SHP77 treated with DMSO at 0.1 percent for 48 hours (cell line): ENCODE data around the gene ADAM10.

Experiments used
- DNase-seq: peaks from one replicate; lab custom pipeline; 2025; lab: John Stamatoyannopoulos, UW

The ADAM10 gene

GRCh38 chr15:58716027-58716426, 33.5 kb downstream of the ADAM10 start:
- no peak for DNase-seq

- DNase-seq: no peak
These were observed 34.1 kb downstream of the ADAM10 start for GRCh38 chr15:58715266-58715917.

- DNase-seq: no peak
These were observed 38.8 kb downstream of the ADAM10 start for GRCh38 chr15:58710701-58711100.

- no peak for DNase-seq
These were observed 42.1 kb downstream of the ADAM10 start for GRCh38 chr15:58707397-58707796.

- DNase-seq: no peak
These were observed 44.4 kb downstream of the ADAM10 start for GRCh38 chr15:58705105-58705504.

GRCh38 chr15:58704155-58704865, 45.2 kb downstream of the ADAM10 start:
- DNase-seq: no peak

GRCh38 chr15:58703610-58704009, 45.9 kb downstream of the ADAM10 start:
- DNase-seq: no peak

GRCh38 chr15:58702233-58702632, 47.3 kb downstream of the ADAM10 start:
- no peak for DNase-seq

- DNase-seq: no peak
These were observed 48.1 kb downstream of the ADAM10 start for GRCh38 chr15:58701376-58701775.

GRCh38 chr15:58699769-58700168, 49.7 kb downstream of the ADAM10 start:
- DNase-seq: no peak

- DNase-seq: no peak
These were observed 50.4 kb downstream of the ADAM10 start for GRCh38 chr15:58698887-58699641.

GRCh38 chr15:58697220-58697619, 52.3 kb downstream of the ADAM10 start:
- no peak for DNase-seq

- no peak for DNase-seq
These were observed 52.8 kb downstream of the ADAM10 start for GRCh38 chr15:58696738-58697137.

- no peak for DNase-seq
These were observed 54.7 kb downstream of the ADAM10 start for GRCh38 chr15:58694641-58695398.

- no peak for DNase-seq
These were observed 58.8 kb downstream of the ADAM10 start for GRCh38 chr15:58690703-58691102.

GRCh38 chr15:58689646-58690045, 59.9 kb downstream of the ADAM10 start:
- DNase-seq: no peak

GRCh38 chr15:58686286-58686685, 63.2 kb downstream of the ADAM10 start:
- no peak for DNase-seq

GRCh38 chr15:58684751-58685150, 64.8 kb downstream of the ADAM10 start:
- DNase-seq: no peak

- no peak for DNase-seq
These were observed 65.3 kb downstream of the ADAM10 start for GRCh38 chr15:58684036-58684710.

- DNase-seq: no peak
These were observed 67.3 kb downstream of the ADAM10 start for GRCh38 chr15:58682234-58682633.

GRCh38 chr15:58678683-58679082, 70.8 kb downstream of the ADAM10 start:
- DNase-seq: no peak

- no peak for DNase-seq
These were observed 72.1 kb downstream of the ADAM10 start for GRCh38 chr15:58677426-58677825.
